ENCODE data around the gene XCL2. TPM values are rescaled to one million over a fixed set of nuclear protein-coding genes. Genes with fewer than 3 reads are reported as not detected.

The XCL2 gene
- total and polyA plus RNA-seq, 2 of the 8 experiments (the other 6 are each of a cell fraction or from before 2014, with no cell fraction given) = not detected

DNA sequence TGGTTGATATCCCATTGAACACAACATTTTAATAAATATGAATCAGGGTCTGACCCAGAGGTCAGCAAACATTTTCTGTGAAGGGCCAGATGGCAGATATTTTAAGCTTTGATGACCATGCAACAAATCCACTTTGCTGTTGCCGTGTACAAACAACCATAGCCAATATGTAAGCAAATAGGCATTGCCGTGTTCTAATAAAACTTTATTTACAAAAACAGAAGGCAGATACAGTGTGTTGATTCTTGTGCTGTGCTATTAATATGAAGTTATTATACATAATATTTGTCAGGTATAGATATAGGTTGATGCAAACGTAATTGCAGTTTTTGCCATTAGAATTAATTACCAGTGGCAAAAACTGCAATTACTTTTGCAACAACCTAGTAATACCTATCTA lies 23.8 kb upstream of the XCL2 start:
- Histone ChIP-seq H4K91ac (replicated peaks; ENCODE audit: insufficient read length, low read length) (no peak overlapping the region), H3K23ac (ENCODE audit: insufficient read length) (no peak overlapping the region), H3K4me1 (replicated peaks in 1 of 4; ENCODE audit: control insufficient read depth in 3 of 4, insufficient read depth in 4 of 4, low read length in 3 of 4) (peaks cover 0 to 2% (median 0%) of the 10 kb centered on the region in 4 experiments; a peak in 1 of 7 replicates), H4K20me1 (replicated peaks in 1 of 2; ENCODE audit: control insufficient read depth in 1 of 2, insufficient read depth in 2 of 2, low read length in 2 of 2) (no peaks in the 10 kb centered on the region), H3K23me2 (ENCODE audit: low read depth, low read length) (no peaks in the 10 kb centered on the region), H3K56ac (replicated peaks; ENCODE audit: insufficient read length, low read depth, low read length) (no peak overlapping the region), H3K9ac (replicated peaks in 1 of 4; ENCODE audit: extremely low read depth in 1 of 4, low read depth in 3 of 4, low read length in 3 of 4) (no peak overlapping the region), H3K14ac (ENCODE audit: insufficient read length) (no peak overlapping the region), H2AK5ac (ENCODE audit: low read depth, low read length) (no peak overlapping the region), H3K36me3 (ENCODE audit: control insufficient read depth in 2 of 4, insufficient read depth in 4 of 4, low read length in 3 of 4) (no peaks in the 10 kb centered on the region), H2BK12ac (ENCODE audit: low read depth, low read length) (no peak overlapping the region), H4K5ac (ENCODE audit: insufficient read length, low read depth, low read length) (no peak overlapping the region), H3K4me2 (ENCODE audit: insufficient read depth in 1 of 2, low read depth in 2 of 2, low read length in 2 of 2) (no peak overlapping the region), H3K4ac (replicated peaks; ENCODE audit: insufficient read length, low read depth, low read length) (no peak overlapping the region), H2BK120ac (replicated peaks; ENCODE audit: low read depth, low read length) (no peak overlapping the region), H3K27me3 (replicated peaks in 1 of 4; ENCODE audit: control insufficient read depth in 3 of 4, extremely low read depth in 1 of 4, insufficient read depth in 3 of 4, low read length in 3 of 4) (no peaks in the 10 kb centered on the region), H3K79me2 (ENCODE audit: control insufficient read depth in 1 of 2, insufficient read depth in 2 of 2, low read length in 2 of 2) (no peaks in the 10 kb centered on the region), H2BK15ac (ENCODE audit: low read length) (no peak overlapping the region), H3K9me3 (ENCODE audit: insufficient read depth in 2 of 2, low read depth in 1 of 2, low read length in 1 of 2) (no peaks in the 10 kb centered on the region), H2BK5ac (ENCODE audit: low read depth, low read length) (no peak overlapping the region), H3K4me3 (ENCODE audit: extremely low read depth in 1 of 4, insufficient read depth in 2 of 4, low read depth in 3 of 4, low read length in 4 of 4) (no peak overlapping the region), H3K79me1 (ENCODE audit: low read depth, low read length) (no peaks in the 10 kb centered on the region), H2BK20ac (ENCODE audit: low read length) (no peak overlapping the region), H2AFZ (ENCODE audit: low read length) (no peak overlapping the region), H3K18ac (ENCODE audit: extremely low read depth, low read length) (no peak overlapping the region), H3K27ac (ENCODE audit: low read depth, low read length) (no peak overlapping the region), H4K8ac (ENCODE audit: extremely low read depth, insufficient read depth, low read length) (no peak overlapping the region)
- ChIA-PET POLR2A (ENCODE audit: partially characterized antibody) (no interaction called here), CTCF (ENCODE audit: partially characterized antibody) (interaction anchor here (0.9 to 1.6 kb wide), 2 partner anchors 11 to 115 kb away, joined by 3 to 4 read pairs; no protein-coding TSS in a partner anchor)
- no peak for DNase-seq (ENCODE audit: low read depth in 1 of 2, low spot score in 2 of 2)
- WGBS, 2 experiments (ENCODE audit: extremely low coverage in 1 of 2, insufficient coverage in 1 of 2, insufficient read length in 1 of 2, insufficient replicate concordance in 2 of 2, low coverage in 1 of 2, low lambda C conversion rate in 2 of 2, missing lambda C conversion rate in 1 of 2) = 91% methylated on average over 3 of the region's 3 CpGs; no CpG with 5 or more reads in 1 of the 2 experiments
- FAIRE-seq = no peak
- TF ChIP-seq, protein P1, sequence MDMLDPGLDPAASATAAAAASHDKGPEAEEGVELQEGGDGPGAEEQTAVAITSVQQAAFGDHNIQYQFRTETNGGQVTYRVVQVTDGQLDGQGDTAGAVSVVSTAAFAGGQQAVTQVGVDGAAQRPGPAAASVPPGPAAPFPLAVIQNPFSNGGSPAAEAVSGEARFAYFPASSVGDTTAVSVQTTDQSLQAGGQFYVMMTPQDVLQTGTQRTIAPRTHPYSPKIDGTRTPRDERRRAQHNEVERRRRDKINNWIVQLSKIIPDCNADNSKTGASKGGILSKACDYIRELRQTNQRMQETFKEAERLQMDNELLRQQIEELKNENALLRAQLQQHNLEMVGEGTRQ (IDR thresholded peaks at IDR 0.05; ENCODE audit: low read length) = no peak
- TF ChIP-seq MAFK (IDR thresholded peaks at IDR 0.05; ENCODE audit: low read depth, low read length) (no peak), HDAC2 (IDR thresholded peaks at IDR 0.05; ENCODE audit: borderline replicate concordance in 1 of 2, low read depth in 2 of 2, low read length in 2 of 2) (no peak), TEAD4 (IDR thresholded peaks at IDR 0.05; ENCODE audit: low read depth, low read length) (no peak), JUN (IDR thresholded peaks at IDR 0.05; ENCODE audit: low read depth, low read length) (no peak), EP300 (IDR thresholded peaks at IDR 0.05; ENCODE audit: borderline replicate concordance in 1 of 2, low read depth in 2 of 2, low read length in 2 of 2) (no peak)
